CD4-positive, alpha-beta T cell treated with Interleukin-17A for 4 hours (primary cell): ENCODE measurements around the gene IL17RC.
"Not testable (repeated sequence)": the region's sequence is repeated elsewhere in the genome, so short reads cannot be mapped to it uniquely, and the experiment has no call there.

Experiments
- DNase-seq: peaks from one replicate; pipeline ENCODE4 v3.0.0-alpha.2; 2020; ENCODE audit warnings: mixed read lengths

Gene IL17RC

GRCh38 chr3:9916734-9917680 lies at the start of gene IL17RC:
IL17RC (plus strand) TSS chr3:9917098; CDS start chr3:9917316, 218 bp downstream.
- DNase-seq: peak; percentile 49

- DNase-seq: no peak
These were observed 49.8 kb upstream of the IL17RC start for GRCh38 chr3:9867106-9867505.

- no peak for DNase-seq
These were observed 46.9 kb upstream of the IL17RC start for GRCh38 chr3:9869955-9870354.

DNA sequence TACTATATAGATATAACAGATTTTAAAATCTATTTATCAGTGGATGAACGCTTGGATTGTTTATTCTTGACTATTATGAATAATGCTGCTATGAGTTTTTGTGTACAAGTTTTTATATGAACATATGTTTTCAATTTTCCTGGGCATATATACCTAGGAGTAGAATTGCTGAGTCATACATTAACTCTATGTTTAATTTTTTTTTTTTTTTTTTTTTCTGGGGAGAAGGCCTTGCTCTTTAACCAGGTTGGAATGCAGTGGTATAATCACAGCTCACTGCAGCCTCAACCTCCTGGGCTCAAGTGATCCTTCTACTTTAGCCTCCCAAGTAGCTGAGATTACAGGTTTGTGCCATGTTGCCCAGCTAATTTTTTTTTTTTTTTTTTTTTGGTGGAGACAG lies 45.9 kb upstream of the IL17RC start:
- no peak for DNase-seq

DNA sequence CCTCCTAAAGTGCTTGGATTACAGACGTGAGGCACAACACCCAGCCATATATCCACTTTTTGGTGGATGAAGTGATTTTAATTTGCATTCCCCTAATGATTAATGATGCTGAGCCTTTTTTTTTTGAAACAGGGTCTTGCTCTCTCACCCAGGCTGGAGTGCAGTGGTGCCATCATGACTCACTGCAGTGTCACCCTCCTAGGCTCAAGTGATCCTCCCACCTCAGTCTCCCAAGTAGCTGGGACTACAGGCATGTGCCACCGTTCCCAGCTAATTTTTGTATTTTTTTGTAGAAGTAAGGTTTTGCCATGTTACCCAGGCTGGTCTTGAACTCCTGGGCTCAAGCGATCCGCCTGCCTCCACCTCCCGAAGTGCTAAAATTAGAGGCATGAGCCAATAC lies 44.8 kb upstream of the IL17RC start:
- DNase-seq: not testable (repeated sequence)

- no peak for DNase-seq
These were observed 41.5 kb upstream of the IL17RC start for GRCh38 chr3:9875448-9875847.

DNA sequence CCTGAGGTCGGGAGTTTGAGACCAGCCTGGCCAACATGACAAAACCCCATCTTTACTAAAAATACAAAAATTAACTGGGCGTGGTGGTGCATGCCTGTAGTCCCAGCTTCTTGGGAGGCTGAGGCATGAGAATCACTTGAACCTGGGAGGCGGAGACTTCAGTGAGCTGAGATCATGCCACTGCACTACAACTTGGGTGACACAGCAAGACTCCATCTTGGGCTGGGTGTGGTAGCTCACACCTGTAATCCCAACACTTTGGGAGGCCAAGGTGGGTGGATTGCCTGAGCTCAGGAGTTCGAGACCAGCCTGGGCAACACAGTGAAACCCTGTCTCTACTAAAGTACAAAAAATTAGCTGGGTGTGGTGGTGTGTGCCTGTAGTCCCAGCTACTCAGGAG lies 40.6 kb upstream of the IL17RC start:
- DNase-seq: not testable (repeated sequence)

- DNase-seq: peak; percentile 26
These were observed 39.9 kb upstream of the IL17RC start for GRCh38 chr3:9876991-9877390.

DNA sequence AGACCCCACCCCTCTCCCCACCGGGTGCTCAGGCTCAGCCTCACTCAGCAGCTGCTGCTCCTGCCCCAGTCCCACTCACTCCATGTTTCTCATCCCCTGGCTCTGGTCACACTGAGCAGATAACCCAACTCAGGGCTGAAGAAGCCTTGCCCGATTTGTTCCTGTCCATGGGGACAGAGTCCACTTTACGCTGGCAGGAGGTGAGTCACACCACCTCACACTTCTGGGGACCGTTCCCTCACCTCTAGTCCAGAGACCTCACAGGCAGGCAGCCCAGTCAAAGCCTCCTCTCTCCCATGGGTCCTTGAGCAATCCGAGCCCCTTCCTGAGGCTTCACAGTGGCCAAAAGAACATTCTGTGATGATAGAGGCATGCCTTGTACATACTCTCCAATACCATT lies 38.2 kb upstream of the IL17RC start:
- no peak for DNase-seq

- no peak for DNase-seq
These were observed 36.9 kb upstream of the IL17RC start, which contains the start of gene CIDEC for GRCh38 chr3:9879830-9880549. CIDEC (minus strand) TSS chr3:9880253; CDS start chr3:9878486, 1,767 bp downstream.

DNA sequence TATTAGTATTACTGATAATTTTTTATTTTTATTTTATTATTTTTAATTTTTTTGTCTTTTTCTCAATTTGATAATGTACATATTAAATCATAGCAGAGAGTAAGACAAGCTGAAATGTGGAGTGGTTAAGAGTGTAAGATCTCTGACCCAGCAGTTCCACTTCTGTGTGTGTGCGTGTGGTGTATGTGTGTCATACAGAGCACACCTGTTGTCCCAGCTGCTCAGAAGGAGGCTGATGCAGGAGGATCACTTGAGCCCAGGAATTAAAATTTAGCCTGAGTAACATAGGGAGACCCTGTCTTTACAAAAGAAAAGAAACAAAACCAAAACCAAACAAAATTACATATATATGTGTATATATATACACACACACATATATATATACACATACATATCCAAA lies 35.5 kb upstream of the IL17RC start:
- DNase-seq: no peak

DNA sequence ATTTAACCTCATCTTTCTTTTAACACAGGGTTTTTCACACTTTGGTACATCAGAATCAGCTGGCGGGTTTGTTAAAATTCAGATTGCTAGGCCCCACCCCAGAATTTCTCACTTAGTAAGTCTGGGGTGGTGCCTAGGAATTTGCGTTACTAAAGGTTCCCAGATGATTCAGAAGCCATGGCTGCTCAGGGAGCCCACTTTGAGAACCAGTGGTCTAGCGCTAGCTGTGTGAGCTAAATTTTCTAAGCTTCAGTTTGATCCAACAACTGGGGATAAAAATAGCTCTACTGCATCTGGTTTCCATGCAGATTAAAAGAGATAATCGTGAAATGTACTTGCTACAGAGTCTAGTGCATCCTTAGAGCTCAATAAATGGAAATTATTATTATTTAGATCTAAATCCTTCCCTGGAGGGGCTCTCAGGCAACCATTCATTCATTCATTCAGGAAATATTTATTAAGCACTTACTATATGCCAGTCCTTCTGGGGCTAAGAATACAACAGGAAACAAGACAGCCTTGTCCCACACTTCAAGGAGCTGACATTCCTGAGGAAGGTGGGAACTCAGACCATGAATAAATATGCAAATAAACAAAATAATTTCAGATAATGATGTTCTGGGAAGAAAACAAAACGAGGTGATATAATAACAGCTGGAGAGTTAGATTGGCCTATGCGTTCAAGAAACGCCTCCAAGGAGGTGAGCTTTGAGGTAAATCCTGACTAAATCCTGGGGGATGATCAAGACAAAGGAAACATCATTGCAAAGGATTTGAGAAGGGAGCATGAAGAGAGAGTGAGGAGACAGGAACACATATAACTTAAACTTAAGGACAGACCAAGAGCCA lies 33.0 kb upstream of the IL17RC start:
- DNase-seq: no peak

DNA sequence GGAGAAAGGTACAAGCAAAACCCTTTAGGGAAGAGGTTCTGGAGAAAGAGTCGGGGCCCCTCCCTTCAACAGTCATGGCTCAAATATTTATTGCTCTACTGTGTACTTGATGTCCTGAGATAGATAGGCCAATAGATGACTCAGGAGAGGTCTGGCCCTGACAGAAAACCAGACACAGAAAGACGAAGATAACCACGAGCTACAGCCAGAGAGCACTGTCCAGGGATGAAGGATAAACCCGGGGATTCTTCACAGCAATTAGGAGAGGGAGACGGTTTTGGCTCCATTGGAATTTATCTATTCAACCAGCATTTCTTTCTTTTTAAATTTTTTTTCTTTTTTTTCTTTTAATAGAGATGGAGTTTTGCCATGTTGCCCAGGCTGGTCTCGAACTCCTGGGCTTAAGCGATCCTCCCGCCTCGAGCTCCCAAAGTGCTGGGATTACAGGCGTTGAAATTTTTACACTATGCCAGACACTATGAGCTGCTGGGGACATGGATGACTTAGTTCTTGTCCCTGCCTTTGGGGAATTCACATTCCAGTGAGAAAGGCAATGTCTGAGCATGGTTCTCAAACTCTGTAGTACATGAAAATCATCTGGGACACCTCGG lies 32.2 kb upstream of the IL17RC start:
- DNase-seq: no peak

DNA sequence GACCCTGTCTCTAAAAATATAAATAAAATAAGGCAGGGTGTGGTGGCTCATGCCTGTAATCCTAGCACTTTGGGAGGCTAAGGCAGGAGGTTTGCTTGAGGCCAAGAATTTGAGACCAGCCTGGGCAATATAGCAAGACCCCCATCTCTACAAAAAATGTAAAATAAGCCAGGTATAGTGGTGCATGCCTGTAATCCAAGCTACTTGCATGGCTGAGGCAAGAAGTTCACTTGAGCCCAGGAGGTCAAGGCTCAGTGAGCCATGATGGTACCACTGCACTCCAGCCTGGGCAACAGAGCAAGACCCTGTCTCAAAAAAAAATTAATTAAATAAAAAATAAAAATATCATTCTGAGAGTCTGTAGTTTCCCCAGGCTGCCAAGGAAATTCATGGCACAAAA lies 30.6 kb upstream of the IL17RC start:
- DNase-seq: no peak

- no peak for DNase-seq
These were observed 29.4 kb upstream of the IL17RC start for GRCh38 chr3:9887480-9887879.

DNA sequence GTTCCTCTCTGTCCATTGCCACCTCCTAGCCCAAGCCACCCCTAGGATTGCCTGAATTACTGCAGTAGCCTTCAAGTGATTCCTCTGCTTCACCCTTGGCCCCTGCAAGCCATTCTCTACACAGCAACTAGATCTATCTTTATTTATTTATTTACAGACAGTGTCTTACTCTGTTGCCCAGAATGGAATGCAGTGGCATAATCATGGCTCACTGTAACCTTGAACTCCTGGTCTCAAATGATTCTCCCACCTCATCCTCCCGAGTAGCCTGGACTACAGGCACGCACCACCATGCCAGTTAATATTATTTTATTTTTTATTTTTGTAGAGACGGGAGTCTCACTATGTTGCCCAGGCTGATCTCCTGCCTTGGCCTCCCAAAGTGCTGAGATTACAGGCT lies 28.4 kb upstream of the IL17RC start:
- DNase-seq: no peak

- DNase-seq: no peak
These were observed 27.5 kb upstream of the IL17RC start for GRCh38 chr3:9889405-9889804.

- peak; percentile 95 for DNase-seq
These were observed 26.4 kb upstream of the IL17RC start, which contains the start of gene JAGN1 for GRCh38 chr3:9890249-9891071. JAGN1 (plus strand) TSS chr3:9890610; CDS start chr3:9890723, 113 bp downstream.

DNA sequence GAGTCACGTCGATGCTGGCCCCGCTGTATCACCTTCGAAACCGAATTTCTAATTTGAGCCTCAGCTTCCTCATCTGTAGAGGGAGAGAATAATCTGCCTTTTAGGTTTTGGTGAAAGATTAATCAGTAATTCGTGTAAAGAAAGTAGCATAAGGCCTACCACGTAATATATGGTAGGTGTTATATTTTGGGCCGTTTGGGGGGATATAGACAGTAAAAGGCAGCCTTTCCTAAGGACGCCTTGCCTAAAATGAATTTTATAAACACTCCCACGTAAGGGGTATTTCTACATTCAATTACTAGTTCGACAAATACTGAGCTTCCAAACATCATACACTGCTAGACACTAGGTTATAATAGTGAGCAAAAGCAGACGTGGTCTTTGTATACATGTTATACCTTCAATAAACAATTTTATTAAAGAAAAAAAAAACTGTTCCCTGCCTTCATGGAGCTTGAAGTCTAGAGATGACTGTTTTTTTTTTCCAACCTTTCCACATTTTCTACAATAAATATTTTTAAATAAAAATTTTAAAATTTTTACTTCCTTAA lies 25.8 kb upstream of the IL17RC start:
- no peak for DNase-seq

DNA sequence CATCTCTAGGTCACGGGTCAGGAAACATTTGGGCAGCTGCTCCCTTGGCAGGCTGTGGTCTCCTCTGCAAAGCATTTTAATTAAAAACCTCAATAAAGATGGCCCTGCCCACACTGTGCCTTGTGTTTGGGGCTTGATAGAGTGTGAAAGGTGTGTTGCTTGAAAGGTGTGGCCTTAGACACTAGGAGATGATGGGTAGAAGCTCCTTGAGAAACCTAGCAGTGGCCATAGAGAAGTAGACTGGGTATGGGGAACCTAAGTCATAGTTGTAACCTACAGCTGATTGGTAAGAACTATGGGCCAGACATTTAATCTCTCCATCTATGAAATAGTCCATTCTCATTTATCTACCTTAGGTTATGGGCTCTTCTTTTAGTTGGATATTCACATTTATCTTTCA lies 23.2 kb upstream of the IL17RC start:
- no peak for DNase-seq

DNA sequence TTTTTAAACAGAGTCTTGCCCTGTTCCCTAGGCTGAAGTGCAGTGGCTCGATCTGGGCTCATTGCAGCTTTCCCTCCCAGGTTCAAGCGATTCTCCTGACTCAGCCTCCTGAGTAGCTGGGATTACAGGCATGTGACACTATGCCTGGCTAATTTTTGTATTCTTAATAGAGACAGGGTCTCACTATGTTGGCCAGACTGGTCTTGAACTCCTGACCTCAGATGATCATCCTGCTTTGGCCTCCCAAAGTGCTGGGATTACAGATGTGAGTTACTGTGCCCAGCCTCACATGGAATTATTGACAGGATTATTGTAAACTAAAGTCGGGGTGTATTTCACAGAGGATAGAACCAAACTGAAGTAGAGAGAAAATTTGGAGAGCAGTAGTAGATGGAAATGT lies 21.2 kb upstream of the IL17RC start:
- DNase-seq: not testable (repeated sequence)
